WERI-Rb-1 (cell line): ENCODE results near the gene RPS29.

ENCODE experiments used
- DNase-seq: peaks from one replicate; pipeline ENCODE4 v3.0.0-alpha.2; 2020
- H3K27ac ChIP-seq: fragments of 250-450 bp; sonication (Bioruptor Pico); 2 replicates; pipeline ENCODE4 v1.5.1; 2020; ENCODE audit warnings: mild to moderate bottlenecking, moderate library complexity
- H3K27me3 ChIP-seq: fragments of 250-450 bp; sonication (Bioruptor Pico); 2 replicates; pipeline ENCODE4 v1.5.1; 2021; ENCODE audit warnings: mild to moderate bottlenecking, low read depth, moderate library complexity; ENCODE audit not compliant: insufficient read depth, severe bottlenecking
- H3K36me3 ChIP-seq: fragments of 250-450 bp; sonication (Bioruptor Pico); 2 replicates; pipeline ENCODE4 v1.5.1; 2020; ENCODE audit warnings: mild to moderate bottlenecking, moderate library complexity
- H3K4me3 ChIP-seq: 2 replicates; pipeline ENCODE4 v1.5.1; 2011; ENCODE audit warnings: low read depth, mild to moderate bottlenecking, control low read depth, low read length
- H3K9me3 ChIP-seq: fragments of 250-450 bp; sonication (Bioruptor Pico); 2 replicates; pipeline ENCODE4 v1.5.1; 2021; ENCODE audit warnings: mild to moderate bottlenecking, moderate library complexity; ENCODE audit not compliant: severe bottlenecking
- TF ChIP-seq, protein P1 (sequence below): IDR thresholded peaks from 2 replicates; pipeline ENCODE4 v1.5.1; 2011; ENCODE audit warnings: low read depth, mild to moderate bottlenecking, control low read depth, inconsistent platforms, low read length

The RPS29 gene

DNA sequence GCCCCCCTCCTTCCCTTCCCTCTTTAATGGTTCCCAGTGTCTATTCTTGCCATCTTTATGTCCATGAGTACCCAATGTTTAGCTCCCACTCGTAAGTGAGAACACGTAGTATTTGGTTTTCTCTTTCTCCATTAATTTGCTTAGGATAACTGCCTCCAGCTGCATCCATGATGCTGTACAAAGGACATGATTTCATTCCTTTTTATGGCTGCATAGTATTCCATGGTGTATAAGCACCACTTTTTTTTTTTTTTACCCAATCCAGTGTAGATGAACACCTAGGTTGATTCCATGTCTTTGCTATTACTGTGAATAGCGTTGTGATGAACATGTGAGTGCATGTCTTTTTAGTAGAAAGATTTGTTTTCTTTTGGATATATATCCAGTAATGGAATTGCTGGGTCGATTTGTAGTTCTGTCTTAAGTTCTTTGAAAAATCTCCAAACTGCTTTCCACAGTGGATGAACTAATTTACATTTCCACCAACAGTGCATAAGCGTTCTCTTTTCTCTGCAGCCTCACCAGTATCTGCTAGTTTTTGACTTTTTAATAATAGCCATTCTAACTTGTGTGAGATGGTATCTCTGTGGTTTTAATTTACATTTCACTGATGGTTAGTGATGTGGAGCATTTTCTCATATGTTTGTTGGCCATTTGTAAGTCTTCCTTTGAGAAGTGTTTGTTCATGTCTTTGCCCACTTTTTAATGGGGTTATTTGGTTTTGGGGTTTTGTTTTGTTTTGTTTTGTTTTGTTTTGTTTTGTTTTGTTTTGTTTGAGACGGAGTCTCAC, 26.0 kb downstream of the RPS29 start:
- Histone ChIP-seq H3K27me3 (no peaks in the 10 kb centered on the region), H3K36me3 (no peaks in the 10 kb centered on the region), H3K9me3 (no peaks in the 10 kb centered on the region), H3K4me3 (no peak overlapping the region), H3K27ac (no peak overlapping the region)
- no peak for DNase-seq
- TF ChIP-seq, protein P1, sequence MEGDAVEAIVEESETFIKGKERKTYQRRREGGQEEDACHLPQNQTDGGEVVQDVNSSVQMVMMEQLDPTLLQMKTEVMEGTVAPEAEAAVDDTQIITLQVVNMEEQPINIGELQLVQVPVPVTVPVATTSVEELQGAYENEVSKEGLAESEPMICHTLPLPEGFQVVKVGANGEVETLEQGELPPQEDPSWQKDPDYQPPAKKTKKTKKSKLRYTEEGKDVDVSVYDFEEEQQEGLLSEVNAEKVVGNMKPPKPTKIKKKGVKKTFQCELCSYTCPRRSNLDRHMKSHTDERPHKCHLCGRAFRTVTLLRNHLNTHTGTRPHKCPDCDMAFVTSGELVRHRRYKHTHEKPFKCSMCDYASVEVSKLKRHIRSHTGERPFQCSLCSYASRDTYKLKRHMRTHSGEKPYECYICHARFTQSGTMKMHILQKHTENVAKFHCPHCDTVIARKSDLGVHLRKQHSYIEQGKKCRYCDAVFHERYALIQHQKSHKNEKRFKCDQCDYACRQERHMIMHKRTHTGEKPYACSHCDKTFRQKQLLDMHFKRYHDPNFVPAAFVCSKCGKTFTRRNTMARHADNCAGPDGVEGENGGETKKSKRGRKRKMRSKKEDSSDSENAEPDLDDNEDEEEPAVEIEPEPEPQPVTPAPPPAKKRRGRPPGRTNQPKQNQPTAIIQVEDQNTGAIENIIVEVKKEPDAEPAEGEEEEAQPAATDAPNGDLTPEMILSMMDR, result no peak

DNA sequence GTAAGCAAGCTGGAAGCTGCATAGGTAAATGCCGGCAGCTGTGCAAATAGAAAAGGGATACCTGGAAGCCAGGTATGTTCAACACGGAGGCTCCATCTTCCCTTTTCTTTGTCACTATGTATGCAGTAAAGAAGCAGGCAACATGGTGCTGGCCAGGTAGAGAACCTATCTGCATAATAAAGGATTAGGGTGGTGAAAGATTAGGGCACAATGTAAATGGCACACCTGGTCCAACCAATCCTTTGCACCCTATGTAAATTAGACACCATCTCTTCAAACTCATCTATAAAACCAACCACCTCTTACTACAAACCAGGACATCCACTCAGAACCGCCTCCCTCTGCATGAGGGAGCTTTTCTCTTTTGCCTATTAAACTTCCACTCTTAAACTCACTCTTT, 32.3 kb downstream of the RPS29 start:
- Histone ChIP-seq H3K27ac (no peak overlapping the region), H3K9me3 (no peaks in the 10 kb centered on the region), H3K4me3 (no peak overlapping the region), H3K36me3 (no peaks in the 10 kb centered on the region), H3K27me3 (no peaks in the 10 kb centered on the region)
- DNase-seq, result no peak
- TF ChIP-seq, protein P1, result no peak

DNA sequence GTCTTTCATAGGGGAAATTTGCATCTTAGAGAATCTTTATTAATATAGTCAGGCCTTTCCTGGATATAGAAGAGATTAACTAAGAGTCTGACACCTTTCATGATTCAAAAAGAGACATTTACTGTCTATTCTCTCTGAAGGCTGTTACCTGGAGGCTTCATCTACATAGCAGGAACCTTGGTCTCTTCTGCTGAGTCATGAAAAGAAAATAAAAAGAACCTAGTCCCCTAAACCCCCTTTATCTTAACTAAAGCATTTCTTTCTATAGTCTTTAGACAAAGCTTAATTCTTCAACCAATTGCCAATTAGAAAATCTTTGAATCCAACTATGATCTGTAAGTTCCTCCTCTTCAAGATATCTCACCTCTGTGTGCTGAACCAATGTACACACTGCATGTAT, 33.1 kb downstream of the RPS29 start:
- no peak for DNase-seq
- TF ChIP-seq, protein P1, result no peak
- no peaks in the 10 kb centered on the region for H3K27me3 ChIP-seq
- no peak overlapping the region for H3K27ac ChIP-seq
- H3K9me3 ChIP-seq, result peaks cover 5% of the 10 kb centered on the region
- no peak overlapping the region for H3K4me3 ChIP-seq
- H3K36me3 ChIP-seq, result no peaks in the 10 kb centered on the region

DNA sequence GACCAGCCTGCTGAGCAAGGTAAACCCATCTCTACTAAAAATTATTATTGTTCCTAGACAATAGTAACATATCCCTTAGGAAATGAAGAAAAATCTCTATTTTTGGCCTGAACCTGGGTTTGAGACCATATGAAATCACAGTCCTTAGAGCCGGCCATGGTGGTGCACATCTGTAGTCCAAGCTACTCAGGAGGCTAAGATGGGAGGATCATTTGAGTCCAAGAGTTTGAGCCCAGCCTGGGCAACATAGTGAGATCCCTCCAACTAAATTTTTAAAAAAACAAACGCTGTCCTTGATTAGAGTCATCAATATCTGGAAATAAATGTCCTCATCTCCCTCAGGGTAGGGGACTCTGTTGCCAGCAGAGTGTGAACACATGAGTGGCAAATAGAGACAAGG, 34.6 kb downstream of the RPS29 start:
- Histone ChIP-seq H3K27me3 (no peaks in the 10 kb centered on the region), H3K27ac (no peak overlapping the region), H3K4me3 (no peak overlapping the region), H3K9me3 (peaks cover 5% of the 10 kb centered on the region), H3K36me3 (no peaks in the 10 kb centered on the region)
- no peak for DNase-seq
- TF ChIP-seq, protein P1, result no peak

DNA sequence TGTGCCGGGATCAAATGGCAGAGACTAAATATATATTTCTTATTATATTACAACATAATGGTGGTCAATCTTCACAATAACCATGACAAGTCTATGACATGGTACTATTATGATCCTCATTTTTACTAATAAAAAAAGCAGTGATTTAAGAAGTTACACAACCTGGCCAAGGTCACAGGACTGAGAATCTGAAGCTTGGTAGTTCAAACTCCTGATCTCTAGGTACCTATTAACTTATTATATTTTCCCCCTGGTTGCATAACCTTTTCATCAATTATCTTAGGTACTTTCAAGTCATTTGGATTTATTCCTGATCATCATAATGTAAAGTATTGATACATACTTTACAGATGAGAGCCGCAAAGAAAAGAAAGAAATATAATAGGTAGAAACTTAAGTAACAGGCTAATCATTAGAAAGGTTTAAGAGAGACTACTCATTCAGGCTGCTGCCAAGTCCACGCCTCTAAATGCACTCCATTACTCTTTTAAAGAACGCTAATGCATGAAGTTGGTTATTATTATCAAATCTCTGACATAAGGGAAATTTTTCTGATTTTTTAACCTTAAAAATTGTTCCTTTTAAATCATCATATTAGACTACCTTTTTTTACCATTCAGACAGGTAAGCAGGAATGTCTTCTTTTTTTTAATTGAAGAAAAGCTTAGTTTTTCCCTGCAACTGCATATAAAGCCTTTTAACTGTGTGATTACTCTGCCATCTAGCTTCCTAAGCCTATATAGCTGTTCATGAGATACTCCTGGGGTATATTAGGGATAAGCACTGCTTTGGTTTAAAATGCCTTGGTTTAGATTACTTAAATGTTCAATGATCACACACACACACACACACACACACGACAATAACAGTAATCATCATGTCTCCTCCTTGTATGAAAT, 35.6 kb downstream of the RPS29 start:
- peaks cover 5% of the 10 kb centered on the region for H3K9me3 ChIP-seq
- DNase-seq, result no peak
- TF ChIP-seq, protein P1, result no peak
- peak overlapping the region; percentile 44 for H3K27ac ChIP-seq
- no peaks in the 10 kb centered on the region for H3K27me3 ChIP-seq
- peak overlapping the region; percentile 21 for H3K4me3 ChIP-seq
- H3K36me3 ChIP-seq, result no peaks in the 10 kb centered on the region
